Amniotic epithelial cell (primary cell): ENCODE results near the gene GPX5.
"Not testable (repeated sequence)": the region's sequence is repeated elsewhere in the genome, so short reads cannot be mapped to it uniquely, and the experiment has no call there.

ENCODE experiments used
- DNase-seq: peaks from one replicate; pipeline ENCODE4 v3.0.0-alpha.2; 2010; ENCODE audit warnings: low read depth

Gene GPX5

GRCh38 chr6:28525496-28526039 lies at the start of gene GPX5:
GPX5 (plus strand) TSS chr6:28525881; CDS start chr6:28526014, 133 bp downstream.
- DNase-seq: no peak

DNA sequence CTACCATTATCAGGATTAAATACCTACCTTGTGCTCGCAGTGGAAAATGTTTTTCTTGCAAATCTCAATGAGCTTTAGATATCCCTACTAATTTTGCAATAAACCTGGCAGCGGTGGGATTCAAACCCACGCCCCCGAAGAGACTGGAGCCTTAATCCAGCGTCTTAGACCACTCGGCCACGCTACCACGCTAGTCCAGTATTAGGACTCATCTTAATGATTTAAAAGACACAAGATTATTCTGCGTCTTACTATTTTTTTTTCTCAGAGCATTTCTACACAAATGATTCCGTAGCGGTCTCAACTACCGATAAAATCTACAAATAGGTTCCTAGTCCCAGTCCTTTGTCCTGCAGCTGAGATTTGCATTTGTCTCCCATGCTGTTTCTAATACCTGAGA lies 47.2 kb upstream of the GPX5 start:
- no peak for DNase-seq

GRCh38 chr6:28480253-28480932 lies 45.3 kb upstream of the GPX5 start:
- DNase-seq: no peak

- no peak for DNase-seq
Observed at GRCh38 chr6:28485482-28485881, 40.2 kb upstream of the GPX5 start.

GRCh38 chr6:28486533-28486932 lies 39.1 kb upstream of the GPX5 start:
- DNase-seq: no peak

DNA sequence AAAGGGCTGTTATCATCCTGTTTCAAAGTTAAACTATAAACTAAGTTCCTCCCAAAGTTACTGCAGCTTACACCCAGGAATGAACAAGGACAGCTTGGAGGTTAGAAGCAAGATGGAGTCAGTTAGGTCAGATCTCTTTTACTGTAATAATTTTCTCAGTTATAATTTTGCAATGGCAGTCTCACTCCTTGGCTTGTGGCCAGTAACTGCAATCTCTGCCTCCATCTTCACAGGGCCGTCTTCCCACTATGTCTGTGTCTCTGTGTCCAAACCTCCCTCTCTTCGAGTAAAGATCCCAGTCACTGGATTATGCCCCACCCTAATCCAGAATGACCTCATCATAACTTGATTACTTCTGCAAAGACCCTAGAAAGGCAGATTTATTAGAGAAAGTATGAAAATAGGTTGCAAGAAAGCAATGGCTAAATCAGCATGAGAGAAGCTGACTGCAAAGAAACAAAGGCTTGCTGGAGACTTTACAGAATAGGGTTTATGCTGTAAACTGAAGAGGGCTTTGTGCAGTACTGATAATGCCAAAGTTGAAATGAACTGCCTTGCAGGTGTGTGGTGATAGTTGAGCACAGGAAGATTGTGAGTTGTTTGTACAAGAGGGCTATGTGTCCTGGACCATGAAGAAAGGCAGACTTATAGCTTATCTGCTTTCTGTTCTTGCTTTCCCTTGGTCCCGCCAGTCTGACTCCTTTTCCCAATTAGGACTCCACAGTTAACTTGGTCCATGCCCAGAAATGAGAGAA lies 38.5 kb upstream of the GPX5 start:
- DNase-seq: no peak

- peak; percentile 75 for DNase-seq
Observed at GRCh38 chr6:28488916-28489365, 36.7 kb upstream of the GPX5 start.

GRCh38 chr6:28489366-28490204 lies 36.1 kb upstream of the GPX5 start:
- DNase-seq: peak; percentile 85

DNA sequence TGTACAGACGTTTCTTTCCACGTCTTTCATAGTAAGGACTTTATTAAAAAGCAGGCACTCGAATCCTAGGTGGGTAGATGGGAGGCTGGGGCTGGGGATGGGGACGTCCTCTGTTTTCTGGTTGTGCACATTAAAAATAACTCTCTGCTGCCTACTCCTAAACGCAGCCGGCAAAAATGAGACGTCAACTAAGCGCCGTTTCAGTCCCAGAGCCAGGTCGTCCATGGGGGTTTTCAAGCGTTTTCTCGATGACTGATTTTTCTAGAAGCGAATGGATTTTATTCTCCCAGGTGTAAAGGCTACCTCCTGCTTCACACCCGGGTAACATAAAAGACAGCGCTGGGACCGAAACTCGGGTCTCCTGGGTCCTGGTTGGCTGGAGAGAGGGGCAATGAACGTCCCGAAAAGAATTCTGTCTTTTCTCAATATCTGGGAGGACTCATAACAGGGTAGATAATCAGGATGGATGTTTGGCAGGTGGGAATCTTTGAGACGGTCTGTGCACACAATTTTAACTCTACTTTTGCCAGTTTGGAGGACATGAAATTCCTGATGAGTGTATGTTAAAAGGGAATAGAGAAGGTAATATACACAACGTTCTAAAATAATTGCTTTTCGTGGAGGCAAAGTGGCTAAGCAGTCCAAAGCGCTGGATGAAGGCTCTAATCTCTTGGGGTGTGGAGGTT lies 35.3 kb upstream of the GPX5 start:
- DNase-seq: peak; percentile 28

DNA sequence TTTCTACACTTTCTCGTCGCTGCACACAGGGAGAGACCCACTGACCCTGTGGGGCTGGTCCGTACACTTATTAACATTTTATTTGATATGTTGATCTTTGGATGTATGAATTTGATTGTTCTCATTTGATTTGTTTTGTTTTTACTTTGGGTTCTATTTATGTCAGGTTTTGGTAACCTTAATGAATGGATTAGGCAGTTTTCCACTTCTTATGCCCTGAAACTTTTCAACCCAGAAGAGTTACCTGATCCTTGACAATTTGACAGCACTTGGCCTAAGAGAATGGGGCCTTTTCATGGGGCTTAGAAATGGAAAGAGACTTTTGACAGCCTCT lies 33.7 kb upstream of the GPX5 start:
- no peak for DNase-seq

DNA sequence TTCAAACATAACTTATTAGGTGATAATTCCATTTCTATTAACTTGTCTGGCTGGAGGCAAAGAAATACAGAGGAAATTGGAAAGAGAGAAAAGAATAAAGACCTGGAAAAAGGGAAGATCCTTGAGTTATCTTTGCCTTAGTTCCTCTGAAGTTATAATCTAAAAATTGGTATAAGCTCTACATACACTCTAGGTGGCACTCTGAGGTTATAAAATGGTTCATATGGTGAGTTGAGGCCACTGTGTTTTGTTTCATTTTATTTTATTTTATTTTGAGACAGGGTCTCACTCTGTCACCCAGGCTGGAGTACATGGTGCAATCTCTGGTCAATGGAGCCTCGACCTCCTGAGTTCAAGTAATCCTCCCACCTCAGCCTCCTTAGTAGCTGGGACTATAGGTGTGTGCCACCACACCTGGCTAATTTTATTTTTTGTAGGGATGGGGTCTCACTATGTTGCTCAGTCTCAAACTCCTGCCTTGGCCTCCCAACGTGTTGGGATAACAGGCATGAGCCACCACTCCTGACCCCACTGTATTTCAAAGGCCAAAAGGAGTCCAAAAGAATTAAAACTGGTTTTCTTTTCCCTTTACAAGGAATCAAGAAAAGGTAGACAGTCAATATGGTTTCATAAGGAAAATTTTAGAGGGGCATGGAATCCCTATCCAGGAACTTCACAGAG lies 29.4 kb upstream of the GPX5 start:
- peak; percentile 9 for DNase-seq

DNA sequence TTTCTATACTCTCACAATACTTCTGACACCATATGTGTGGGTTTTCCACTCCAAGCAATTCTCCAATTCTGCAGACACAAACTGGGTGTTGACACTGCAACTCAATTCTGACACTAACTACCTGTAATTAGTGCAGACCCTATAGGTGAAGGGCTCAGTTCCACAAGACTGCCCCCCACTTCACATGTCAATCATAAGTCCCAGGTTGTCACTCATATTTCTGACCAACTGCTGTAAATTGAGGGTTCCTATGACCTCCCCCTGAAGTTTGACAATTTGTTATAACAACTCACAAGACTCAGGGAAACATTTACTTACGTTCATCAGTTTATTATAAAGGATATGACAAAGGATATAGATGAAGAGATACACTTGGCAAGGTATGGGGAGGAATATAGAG lies 28.4 kb upstream of the GPX5 start:
- no peak for DNase-seq

- DNase-seq: no peak
Observed at GRCh38 chr6:28497893-28498292, 27.8 kb upstream of the GPX5 start.

GRCh38 chr6:28501259-28501658 lies 24.4 kb upstream of the GPX5 start:
- DNase-seq: no peak

- DNase-seq: not testable (repeated sequence)
Observed at GRCh38 chr6:28502136-28502535, 23.5 kb upstream of the GPX5 start.

DNA sequence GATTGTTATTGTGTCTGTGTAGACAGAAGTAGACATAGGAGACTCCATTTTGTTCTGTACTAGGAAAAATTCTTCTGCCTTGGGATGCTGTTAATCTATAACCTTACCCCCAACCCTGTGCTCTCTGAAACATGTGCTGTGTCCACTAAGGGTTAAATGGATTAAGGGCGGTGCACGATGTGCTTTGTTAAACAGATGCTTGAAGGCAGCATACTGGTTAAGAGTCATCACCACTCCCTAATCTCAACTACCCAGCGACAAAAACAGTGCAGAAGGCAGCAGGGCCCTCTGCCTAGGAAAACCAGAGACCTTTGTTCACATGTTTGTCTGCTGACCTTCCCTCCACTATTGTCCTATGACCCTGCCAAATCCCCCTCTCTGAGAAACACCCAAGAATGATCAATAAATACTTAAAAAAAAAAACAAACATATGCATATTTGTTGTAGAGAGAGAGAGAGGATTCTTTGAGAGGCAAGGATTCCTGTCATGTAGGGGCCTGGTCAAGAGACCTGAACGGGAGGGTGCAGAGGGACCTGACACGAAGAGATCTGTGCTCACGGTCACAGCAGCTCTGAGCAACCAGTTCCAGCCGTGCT lies 22.9 kb upstream of the GPX5 start:
- DNase-seq: not testable (repeated sequence)

- DNase-seq: no peak
Observed at GRCh38 chr6:28505733-28506132, 19.9 kb upstream of the GPX5 start.

DNA sequence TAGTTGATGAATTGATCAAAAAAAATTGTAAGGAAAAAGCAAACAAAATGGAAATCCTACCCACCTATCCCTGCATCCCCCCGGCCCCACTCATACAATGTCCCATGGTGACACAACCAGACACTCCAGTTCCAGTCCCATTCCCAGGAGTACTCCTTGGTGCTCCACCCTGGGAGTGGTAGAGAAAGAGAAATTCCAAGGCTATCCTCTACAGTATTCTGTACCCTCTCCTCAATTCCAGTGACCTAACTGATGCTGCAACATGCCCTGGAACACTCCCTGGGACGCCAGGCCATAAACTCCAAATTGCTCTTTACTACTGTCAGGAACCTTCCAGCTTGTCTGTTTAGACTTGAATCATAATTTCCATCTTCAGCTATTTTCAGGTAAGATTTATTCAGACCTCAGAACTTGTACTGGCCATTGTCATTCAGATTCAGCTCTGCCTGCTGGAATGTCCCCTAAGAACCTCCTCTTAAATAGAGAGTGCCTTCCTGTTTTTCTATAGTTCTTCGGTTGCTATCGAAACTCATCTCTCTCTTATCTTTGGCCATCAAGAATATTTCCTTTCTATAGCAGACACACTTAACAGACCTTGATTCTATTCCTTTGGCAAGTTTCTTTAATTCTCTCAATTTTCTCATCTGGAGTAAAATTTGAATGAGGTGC lies 18.7 kb upstream of the GPX5 start:
- DNase-seq: no peak

GRCh38 chr6:28511628-28512300 lies 13.9 kb upstream of the GPX5 start:
- DNase-seq: no peak

DNA sequence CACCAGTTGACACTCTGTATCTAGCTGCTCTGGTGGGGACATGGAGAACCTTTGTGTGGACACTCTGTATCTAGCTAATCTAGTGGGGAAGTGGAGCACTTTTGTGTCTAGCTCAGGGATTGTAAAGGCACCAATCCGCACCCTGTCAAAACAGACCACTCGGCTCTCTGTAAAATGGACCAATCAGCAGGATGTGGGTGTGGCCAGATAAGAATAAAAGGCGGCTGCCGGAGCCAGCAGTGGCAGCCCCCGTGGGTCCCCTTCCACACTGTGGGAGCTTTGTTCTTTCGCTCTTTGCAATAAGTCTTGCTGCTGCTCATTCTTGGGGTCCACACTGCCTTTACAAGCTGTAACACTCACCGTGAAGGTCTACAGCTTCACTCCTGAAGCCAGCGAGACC lies 13.3 kb upstream of the GPX5 start:
- not testable (repeated sequence) for DNase-seq
